Motor neuron (in vitro differentiated cells): ENCODE data around the gene LYSMD3. TPM values are rescaled to one million over a fixed set of nuclear protein-coding genes. Genes with fewer than 3 reads are reported as not detected.

Experiments
- ATAC-seq, 8 experiments: fragments of 200-7000 bp; cut with Tn5 transposase; replicated peaks in 6 of 8; 2 replicates each; pipeline ENCODE4 v1.8.0; 2021; ENCODE audit warnings: mild to moderate bottlenecking in 8 of 8, moderate library complexity in 8 of 8
- H3K27ac ChIP-seq, 2 donors: fragments of 250-450 bp; sonication (Bioruptor Pico); 2 replicates each; pipeline ENCODE4 v1.9.0; 2021; ENCODE audit warnings: antibody characterized with exemption in 2 of 2, mild to moderate bottlenecking in 2 of 2, moderate library complexity in 1 of 2
- H3K4me1 ChIP-seq, 2 donors: fragments of 250-450 bp; sonication (Bioruptor Pico); replicated peaks in 1 of 2; 2 replicates each; pipeline ENCODE4 v1.6.1; 2021; ENCODE audit warnings: antibody characterized with exemption in 2 of 2, mild to moderate bottlenecking in 2 of 2, moderate library complexity in 1 of 2
- H3K4me3 ChIP-seq, 5 donors: fragments of 250-450 bp; sonication (Bioruptor Pico); 2 replicates each; pipeline ENCODE4 v1.9.0; 2021; ENCODE audit warnings: antibody characterized with exemption in 5 of 5, mild to moderate bottlenecking in 5 of 5, moderate library complexity in 4 of 5
- WGBS, 10 experiments: fragments of 450-650 bp; shearing (Covaris generic); methylation state at CpG; one replicate each; pipeline ENCODE4 v1.0.0; 2022; 5-methylcytosine and 5-hydroxymethylcytosine counted together
- in situ Hi-C, 9 experiments: fragments of 400-800 bp; cut with MboI; loops; one replicate each; pipeline ENCODE4 v1.15.0; 2021; ENCODE audit warnings: low sequenced_read_pairs in 9 of 9, low pct_unique_long_range_greater_than_20kb in 2 of 9; ENCODE audit not compliant: unreplicated experiment in 9 of 9
- total RNA-seq, 8 experiments: library from RNA; unstranded; fragments of 300-600 nt; gene quantifications; 2 replicates each; pipeline versions ENCODE4 v1.2.3 to v1.2.4, GENCODE V29; 2022

LYSMD3 gene
- total RNA-seq, 8 experiments from 2014 or later, result 8.0 to 20.3 (median 12.6) TPM

GRCh38 chr5:90557871-90558270 lies 28.5 kb upstream of the LYSMD3 start:
- H3K4me1 ChIP-seq, result peaks cover 13 to 21% of the 10 kb centered on the region in 2 donors
- H3K4me3 ChIP-seq, result peak overlapping the region; percentile 51 to 92 (median 70)
- WGBS, 10 experiments, result 0 to 82% (median 8%) methylated on average over 1 to 3 of the region's 3 CpGs; no CpG with 5 or more reads in 1 of the 10 experiments
- in situ Hi-C loops, result no loop called here
- H3K27ac ChIP-seq, result no peak overlapping the region
- no peak for ATAC-seq

DNA sequence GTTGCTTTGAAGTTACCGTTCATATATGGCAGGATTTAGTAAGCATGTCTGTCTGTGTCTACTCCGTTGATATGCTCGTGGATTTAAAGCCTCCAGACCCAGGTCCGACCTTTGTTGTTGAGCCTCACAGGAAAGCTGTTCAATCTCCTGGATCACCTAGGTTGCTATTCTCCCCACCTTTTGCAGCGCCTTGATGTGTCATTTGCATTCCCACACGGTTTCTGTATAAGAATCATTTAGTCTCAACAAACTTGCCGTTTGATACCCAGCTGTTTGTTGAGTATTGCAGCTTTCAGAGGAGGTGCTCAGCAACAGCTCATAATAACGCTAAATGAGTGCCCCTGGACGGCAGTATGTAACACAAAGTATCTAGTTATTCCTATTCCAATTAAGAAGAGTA lies 28.0 kb upstream of the LYSMD3 start:
- Histone ChIP-seq H3K4me1 (peaks cover 11 to 16% of the 10 kb centered on the region in 2 donors), H3K27ac (no peak overlapping the region), H3K4me3 (peak overlapping the region in 3 of 5 donors; percentile 70 to 92 (median 77))
- in situ Hi-C loops, result no loop called here
- ATAC-seq, result no peak
- WGBS, 10 experiments, result 0 to 77% (median 30%) methylated on average over 2 to 9 of the region's 9 CpGs

GRCh38 chr5:90555666-90556065 lies 26.3 kb upstream of the LYSMD3 start:
- H3K27ac ChIP-seq, result no peak overlapping the region
- H3K4me3 ChIP-seq, result no peak overlapping the region
- in situ Hi-C loops, result no loop called here
- H3K4me1 ChIP-seq, result peaks cover 0 to 4% of the 10 kb centered on the region in 2 donors
- ATAC-seq, result no peak

DNA sequence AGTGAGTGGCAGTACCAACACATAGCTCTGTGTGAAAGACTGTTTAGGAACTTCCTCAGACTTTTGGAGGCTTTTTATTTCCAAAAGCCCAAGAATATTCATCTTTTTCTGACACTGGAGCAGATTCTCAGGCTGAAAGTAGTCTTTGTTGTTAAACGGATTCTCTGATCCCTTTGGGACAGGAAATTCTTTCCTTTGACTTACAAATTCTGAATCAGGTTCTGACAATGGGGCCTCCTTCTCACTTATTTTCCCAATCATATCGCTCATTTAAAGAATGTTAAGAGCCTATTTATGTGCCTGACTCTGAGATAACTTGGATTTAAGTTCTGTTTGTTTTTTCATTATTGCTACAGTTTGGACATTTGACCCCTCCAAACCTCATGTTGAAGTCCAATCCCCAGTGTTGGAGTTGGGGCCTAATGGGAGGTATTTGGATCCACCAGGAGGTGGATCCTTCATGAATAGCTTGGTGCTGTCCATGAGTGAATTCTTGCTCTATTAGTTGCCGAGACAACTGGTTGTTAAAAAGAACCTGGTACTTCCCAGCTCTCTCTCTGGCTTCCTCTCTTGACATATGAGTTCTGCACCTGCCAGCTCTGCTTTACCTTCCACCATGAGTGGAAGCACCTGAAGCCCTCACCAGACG lies 25.1 kb upstream of the LYSMD3 start:
- in situ Hi-C loops, result no loop called here
- H3K4me3 ChIP-seq, result no peak overlapping the region
- no peak overlapping the region for H3K27ac ChIP-seq
- WGBS, 10 experiments, result 30 to 62% (median 51%) methylated on average over 1 to 4 of the region's 4 CpGs
- no peak for ATAC-seq
- H3K4me1 ChIP-seq, result peaks cover 0 to 4% of the 10 kb centered on the region in 2 donors

- no peak for ATAC-seq
- in situ Hi-C loops, result no loop called here
- H3K4me3 ChIP-seq, result no peak overlapping the region
- H3K27ac ChIP-seq, result no peak overlapping the region
- H3K4me1 ChIP-seq, result peaks cover 3 to 4% of the 10 kb centered on the region in 2 donors
Observed at GRCh38 chr5:90553711-90554110, 24.3 kb upstream of the LYSMD3 start.

DNA sequence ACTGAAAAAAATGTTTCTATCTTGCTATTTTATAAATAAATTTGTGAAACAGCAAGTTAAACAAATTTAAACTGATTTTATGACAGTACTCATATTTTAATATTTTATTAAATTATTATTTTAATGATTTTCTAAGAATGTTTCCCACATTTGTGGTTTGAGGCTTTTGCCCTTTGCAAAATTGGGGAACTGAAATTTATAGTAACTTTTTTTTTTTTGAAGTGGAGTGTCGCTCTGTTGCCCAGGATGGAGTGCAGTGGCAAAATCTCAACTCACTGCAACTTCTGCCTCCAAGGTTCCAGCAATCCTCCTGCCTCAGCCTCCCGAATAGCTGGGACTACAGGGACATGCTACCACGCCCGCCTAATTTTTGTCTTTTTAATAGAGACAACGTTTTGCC lies 22.0 kb upstream of the LYSMD3 start:
- ATAC-seq, result no peak
- Histone ChIP-seq H3K27ac (no peak overlapping the region), H3K4me3 (no peak overlapping the region), H3K4me1 (peaks cover 14 to 25% of the 10 kb centered on the region in 2 donors)
- 33 to 100% (median 94%) methylated on average over 1 to 5 of the region's 5 CpGs; no CpG with 5 or more reads in 1 of the 10 experiments for WGBS, 10 experiments
- in situ Hi-C loops, result no loop called here

DNA sequence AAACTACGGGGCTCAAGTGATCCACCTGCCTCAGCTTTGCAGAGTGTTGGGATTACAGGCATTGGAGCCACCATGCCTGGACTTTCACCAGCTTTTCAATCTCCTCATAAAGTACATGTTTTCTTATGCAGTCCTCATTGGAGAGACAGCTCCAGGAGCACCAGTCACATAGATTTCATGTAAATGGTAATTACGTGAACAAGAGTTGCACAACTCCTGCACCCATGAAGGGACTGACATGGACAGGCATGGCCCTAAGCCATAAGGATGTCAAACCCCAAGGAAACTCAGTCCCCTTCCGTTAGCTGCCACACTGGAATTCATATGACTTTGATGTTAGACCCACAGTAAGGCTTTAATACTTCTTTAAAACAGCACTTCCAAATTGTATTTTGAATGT lies 21.6 kb upstream of the LYSMD3 start:
- H3K27ac ChIP-seq, result no peak overlapping the region
- in situ Hi-C loops, result no loop called here

GRCh38 chr5:90549729-90550275 lies 20.4 kb upstream of the LYSMD3 start:
- 29 to 100% (median 96%) methylated on average over 1 to 2 of the region's 2 CpGs for WGBS, 10 experiments
- H3K4me3 ChIP-seq, result no peak overlapping the region
- H3K4me1 ChIP-seq, result peaks cover 14 to 27% of the 10 kb centered on the region in 2 donors
- no peak for ATAC-seq
- in situ Hi-C loops, result no loop called here
- H3K27ac ChIP-seq, result no peak overlapping the region

More for the DNA sequence above, 21.6 kb upstream of the LYSMD3 start:
- WGBS, 10 experiments, result 69 to 100% (median 87%) methylated on average over 1 to 3 of the region's 3 CpGs; no CpG with 5 or more reads in 2 of the 10 experiments
- ATAC-seq, result no peak
- Histone ChIP-seq H3K4me1 (peaks cover 14 to 27% of the 10 kb centered on the region in 2 donors), H3K4me3 (no peak overlapping the region)

- ATAC-seq, result no peak
- H3K4me3 ChIP-seq, result no peak overlapping the region
- no peak overlapping the region for H3K27ac ChIP-seq
- peaks cover 14 to 27% of the 10 kb centered on the region in 2 donors for H3K4me1 ChIP-seq
- in situ Hi-C loops, result no loop called here
Observed at GRCh38 chr5:90549223-90549622, 19.8 kb upstream of the LYSMD3 start.

GRCh38 chr5:90548069-90548593 lies 18.7 kb upstream of the LYSMD3 start:
- H3K4me3 ChIP-seq, result no peak overlapping the region
- in situ Hi-C loops, result no loop called here
- 0 to 20% (median 5%) methylated on average over 1 to 5 of the region's 5 CpGs for WGBS, 10 experiments
- peak overlapping the region in 1 of 2 donors; percentile 39 for H3K27ac ChIP-seq
- peak; percentile 35 to 98 (median 88) for ATAC-seq
- peaks cover 14 to 27% of the 10 kb centered on the region in 2 donors for H3K4me1 ChIP-seq

GRCh38 chr5:90547072-90547536 lies 17.7 kb upstream of the LYSMD3 start:
- in situ Hi-C loops, result no loop called here
- ATAC-seq, result peak; percentile 50 to 86 (median 78)
- Histone ChIP-seq H3K4me1 (peaks cover 14 to 27% of the 10 kb centered on the region in 2 donors), H3K4me3 (no peak overlapping the region), H3K27ac (no peak overlapping the region)
- WGBS, 10 experiments, result 0 to 80% (median 80%) methylated on average over 1 of the region's 1 CpG; no CpG with 5 or more reads in 7 of the 10 experiments

- peaks cover 14 to 27% of the 10 kb centered on the region in 2 donors for H3K4me1 ChIP-seq
- H3K4me3 ChIP-seq, result no peak overlapping the region
- no peak overlapping the region for H3K27ac ChIP-seq
- in situ Hi-C loops, result no loop called here
- ATAC-seq, result peak in 3 of 8 experiments; percentile 46 to 71 (median 67)
- WGBS, 10 experiments, result 0 to 96% (median 83%) methylated on average over 1 to 4 of the region's 4 CpGs
Observed at GRCh38 chr5:90546216-90546837, 16.9 kb upstream of the LYSMD3 start.

DNA sequence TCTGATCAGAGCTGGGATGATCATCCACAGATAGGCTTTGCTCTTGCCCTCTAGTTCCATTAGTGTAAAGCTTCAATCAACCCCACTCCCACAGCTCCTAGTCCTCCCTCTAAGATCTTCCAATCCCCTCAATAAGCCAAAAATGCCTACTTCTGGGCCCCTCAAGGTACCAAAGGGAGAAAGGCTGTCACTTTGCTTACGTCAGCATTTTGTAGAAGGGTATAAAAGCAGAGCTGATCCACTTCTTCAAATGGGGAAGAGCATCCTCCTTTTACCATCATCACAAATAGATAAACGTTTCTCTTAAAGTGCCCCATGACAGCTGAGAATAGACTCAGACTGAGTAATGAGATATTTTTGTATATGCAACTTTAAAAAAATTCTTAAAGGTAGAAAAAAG lies 16.1 kb upstream of the LYSMD3 start:
- peaks cover 14 to 27% of the 10 kb centered on the region in 2 donors for H3K4me1 ChIP-seq
- no peak overlapping the region for H3K4me3 ChIP-seq
- no peak overlapping the region for H3K27ac ChIP-seq
- in situ Hi-C loops, result no loop called here
- WGBS, 10 experiments, result 5 to 100% (median 65%) methylated on average over 1 to 2 of the region's 2 CpGs; no CpG with 5 or more reads in 2 of the 10 experiments
- ATAC-seq, result no peak
